B cell (primary cell): ENCODE measurements around the gene TRAPPC1. TPM values are rescaled to one million over a fixed set of nuclear protein-coding genes. Genes with fewer than 3 reads are reported as not detected.

ENCODE experiments used
- ATAC-seq: fragments of 200-7000 bp; cut with Tn5 transposase; one replicate; pipeline ENCODE4 v1.10.0; 2021; ENCODE audit warnings: low read depth, mild to moderate bottlenecking, moderate number of reproducible peaks, moderate library complexity
- CTCF ChIA-PET: fragments of 350-600 bp; sonication (Branson Sonifier 250); formaldehyde crosslinking; loops from one replicate; lab custom pipeline; 2021; ENCODE audit warnings: antibody characterized with exemption, inconsistent platforms; lab: Charles Lee
- POLR2A ChIA-PET: fragments of 350-600 bp; sonication (Branson Sonifier 250); formaldehyde crosslinking; loops from one replicate; lab custom pipeline; 2021; ENCODE audit warnings: antibody characterized with exemption; lab: Charles Lee
- DNase-seq: peaks from one replicate; pipeline ENCODE4 v3.0.0; 2013
- H2AFZ ChIP-seq: 2 replicates; pipeline ENCODE4 v1.6.1; 2012; ENCODE audit warnings: mild to moderate bottlenecking, low read depth, low read length; ENCODE audit not compliant: insufficient read depth, poor library complexity, severe bottlenecking
- H3K27ac ChIP-seq, 2 donors: 1 replicate in 1 of 2; 2 replicates in 1 of 2; pipeline ENCODE4 v1.5.1; 2012 to 2013; ENCODE audit warnings: low read length in 2 of 2, mild to moderate bottlenecking in 2 of 2, moderate library complexity in 1 of 2
- H3K27me3 ChIP-seq, 4 experiments: fragments of 200-600 bp in 1 of 4; sonication (generic) in 1 of 4; replicated peaks in 1 of 4; 1 replicate in 2 of 4; 2 replicates in 2 of 4; pipeline versions ENCODE4 v1.6.1 to v1.7.0; 2013 to 2016; ENCODE audit warnings: low read length in 3 of 4, mild to moderate bottlenecking in 2 of 4, mixed read lengths in 1 of 4, moderate library complexity in 1 of 4; ENCODE audit not compliant: insufficient read depth in 4 of 4, control insufficient read depth in 3 of 4; ENCODE audit errors: control extremely low read depth in 1 of 4
- H3K36me3 ChIP-seq, 2 experiments: replicated peaks in 1 of 2; 1 replicate in 1 of 2; 2 replicates in 1 of 2; pipeline versions ENCODE4 v1.6.1 to v1.7.1; 2013; ENCODE audit warnings: low read length in 1 of 2; ENCODE audit not compliant: insufficient read depth in 2 of 2, control insufficient read depth in 1 of 2; ENCODE audit errors: control extremely low read depth in 1 of 2, extremely low read depth in 1 of 2
- H3K4me1 ChIP-seq, 2 donors: fragments of 200-600 bp in 1 of 2; sonication (generic) in 1 of 2; 1 replicate in 1 of 2; 2 replicates in 1 of 2; pipeline versions ENCODE4 v1.5.1 to v1.6.1; 2013 to 2017; ENCODE audit warnings: low read length in 2 of 2; ENCODE audit not compliant: control insufficient read depth in 2 of 2, insufficient read depth in 2 of 2
- H3K4me2 ChIP-seq: replicated peaks from 2 replicates; pipeline ENCODE3; 2012; ENCODE audit warnings: mild to moderate bottlenecking, low read depth, low read length; ENCODE audit not compliant: poor library complexity, severe bottlenecking
- H3K4me3 ChIP-seq, 5 experiments: fragments of 200-600 bp in 1 of 5; sonication (generic) in 1 of 5; 1 replicate in 3 of 5; 2 replicates in 2 of 5; pipeline versions ENCODE4 v1.5.1 to v1.7.0; 2011 to 2016; ENCODE audit warnings: low read length in 4 of 5, mild to moderate bottlenecking in 4 of 5, low read depth in 2 of 5, control low read depth in 1 of 5, moderate library complexity in 1 of 5; ENCODE audit not compliant: insufficient read depth in 1 of 5; ENCODE audit errors: control extremely low read depth in 1 of 5, extremely low read depth in 1 of 5
- H3K79me2 ChIP-seq: fragments of 200-600 bp; sonication (generic); one replicate; pipeline ENCODE4 v1.6.0; 2016; ENCODE audit warnings: low read length; ENCODE audit not compliant: control insufficient read depth, insufficient read depth
- H3K9ac ChIP-seq: fragments of 200-600 bp; sonication (generic); 2 replicates; pipeline ENCODE4 v1.6.1; 2017; ENCODE audit warnings: mild to moderate bottlenecking, low read length, moderate library complexity
- H3K9me3 ChIP-seq, 3 donors: one replicate each; pipeline versions ENCODE4 v1.6.1 to v1.7.1; 2013; ENCODE audit warnings: low read length in 2 of 3; ENCODE audit not compliant: control insufficient read depth in 2 of 3, insufficient read depth in 1 of 3; ENCODE audit errors: control extremely low read depth in 1 of 3
- H4K20me1 ChIP-seq: 2 replicates; pipeline ENCODE4 v1.6.0; 2012; ENCODE audit warnings: mild to moderate bottlenecking, low read length; ENCODE audit not compliant: insufficient read depth, control insufficient read depth, poor library complexity, severe bottlenecking
- H3K27ac Mint-ChIP-seq: one replicate; pipeline ENCODE4 v1.8.0; 2021; ENCODE audit warnings: mixed read lengths
- H3K27me3 Mint-ChIP-seq: one replicate; pipeline ENCODE4 v1.8.0; 2021; ENCODE audit warnings: mixed read lengths
- H3K4me1 Mint-ChIP-seq: one replicate; pipeline ENCODE4 v1.8.0; 2021; ENCODE audit warnings: mixed read lengths
- H3K4me3 Mint-ChIP-seq: one replicate; pipeline ENCODE4 v1.8.0; 2021; ENCODE audit warnings: mixed read lengths
- H3K9me3 Mint-ChIP-seq: one replicate; pipeline ENCODE4 v1.8.0; 2022; ENCODE audit warnings: mixed read lengths; ENCODE audit not compliant: insufficient read depth
- EZH2 ChIP-seq: IDR thresholded peaks from 2 replicates; pipeline ENCODE4 v1.6.1; 2012; ENCODE audit warnings: borderline replicate concordance, low read depth, mild to moderate bottlenecking, moderate library complexity, low read length; ENCODE audit not compliant: insufficient read depth, poor library complexity, severe bottlenecking
- WGBS: methylation state at CpG from one replicate; pipeline ENCODE4 v1.1.5; 2013; ENCODE audit warnings: missing lambda C conversion rate; ENCODE audit not compliant: insufficient coverage; 5-methylcytosine and 5-hydroxymethylcytosine counted together
- intact Hi-C: fragments of 100-400 bp; cut with micrococcal nuclease; formaldehyde crosslinking; loops from one replicate; pipeline ENCODE4 v1.10.0; 2022
- polyA plus RNA-seq: library from polyadenylated mRNA; depleted of rRNA; stranded (reverse); fragments of >200 nt; gene quantifications from 2 replicates; pipeline ENCODE4 v1.2.3, GENCODE V29; 2012
- total RNA-seq, 2 donors: library from RNA; stranded (reverse); fragments of 120-200 nt in 1 of 2; gene quantifications; 1 replicate in 1 of 2; 2 replicates in 1 of 2; pipeline versions ENCODE4 v1.2.3 to v1.2.4, GENCODE V29; 2013 to 2022
- TF ChIP-seq, protein P1 (sequence below): fragments of 200-600 bp; IDR thresholded peaks from one replicate; pipeline ENCODE4 v1.8.0; 2022; ENCODE audit warnings: antibody characterized with exemption, mild to moderate bottlenecking

Gene TRAPPC1
- total and polyA plus RNA-seq, 2 donors (not counting 1 experiment from before 2014, with no cell fraction given): 118 to 173 TPM

- intact Hi-C loops: no loop called here
- POLR2A ChIA-PET: no interaction called here
Observed at GRCh38 chr17:7910281-7910680, 21.5 kb downstream of the TRAPPC1 start.

GRCh38 chr17:7909089-7909488, 22.7 kb downstream of the TRAPPC1 start:
- TF ChIP-seq, protein P1, sequence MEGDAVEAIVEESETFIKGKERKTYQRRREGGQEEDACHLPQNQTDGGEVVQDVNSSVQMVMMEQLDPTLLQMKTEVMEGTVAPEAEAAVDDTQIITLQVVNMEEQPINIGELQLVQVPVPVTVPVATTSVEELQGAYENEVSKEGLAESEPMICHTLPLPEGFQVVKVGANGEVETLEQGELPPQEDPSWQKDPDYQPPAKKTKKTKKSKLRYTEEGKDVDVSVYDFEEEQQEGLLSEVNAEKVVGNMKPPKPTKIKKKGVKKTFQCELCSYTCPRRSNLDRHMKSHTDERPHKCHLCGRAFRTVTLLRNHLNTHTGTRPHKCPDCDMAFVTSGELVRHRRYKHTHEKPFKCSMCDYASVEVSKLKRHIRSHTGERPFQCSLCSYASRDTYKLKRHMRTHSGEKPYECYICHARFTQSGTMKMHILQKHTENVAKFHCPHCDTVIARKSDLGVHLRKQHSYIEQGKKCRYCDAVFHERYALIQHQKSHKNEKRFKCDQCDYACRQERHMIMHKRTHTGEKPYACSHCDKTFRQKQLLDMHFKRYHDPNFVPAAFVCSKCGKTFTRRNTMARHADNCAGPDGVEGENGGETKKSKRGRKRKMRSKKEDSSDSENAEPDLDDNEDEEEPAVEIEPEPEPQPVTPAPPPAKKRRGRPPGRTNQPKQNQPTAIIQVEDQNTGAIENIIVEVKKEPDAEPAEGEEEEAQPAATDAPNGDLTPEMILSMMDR: no peak
- no peak for TF ChIP-seq EZH2
- no peak overlapping the region for H3K4me3 Mint-ChIP-seq
- Histone ChIP-seq H3K9ac (no peak overlapping the region), H3K27ac (no peak overlapping the region), H3K9me3 (no peaks in the 10 kb centered on the region), H3K4me2 (no peak overlapping the region), H3K36me3 (peaks cover 7 to 61% of the 10 kb centered on the region in 2 experiments), H3K79me2 (no peaks in the 10 kb centered on the region), H2AFZ (no peak overlapping the region), H3K27me3 (no peaks in the 10 kb centered on the region), H3K4me1 (no peaks in the 10 kb centered on the region), H4K20me1 (no peaks in the 10 kb centered on the region), H3K4me3 (no peak overlapping the region)
- H3K27me3 Mint-ChIP-seq: no peaks in the 10 kb centered on the region
- ATAC-seq (no peak), DNase-seq (no peak)
- over 99% methylated on average over 22 of the region's 29 CpGs for WGBS
- ChIA-PET POLR2A (no interaction called here), CTCF (interaction anchor here (16.7 kb wide), 1 partner anchor 78 kb away, joined by 284 read pairs; no protein-coding TSS in a partner anchor)
- H3K9me3 Mint-ChIP-seq: no peaks in the 10 kb centered on the region
- peaks cover 5% of the 10 kb centered on the region for H3K4me1 Mint-ChIP-seq
- intact Hi-C loops: no loop called here
- no peak overlapping the region for H3K27ac Mint-ChIP-seq

More at GRCh38 chr17:7910281-7910680, 21.5 kb downstream of the TRAPPC1 start:
- Histone ChIP-seq H3K9ac (no peak overlapping the region), H3K27me3 (no peaks in the 10 kb centered on the region), H2AFZ (no peak overlapping the region), H3K4me1 (peaks cover 5 to 7% of the 10 kb centered on the region in 2 donors), H3K4me3 (no peak overlapping the region), H3K36me3 (peaks cover 7 to 50% of the 10 kb centered on the region in 2 experiments), H3K4me2 (no peak overlapping the region), H3K9me3 (no peaks in the 10 kb centered on the region), H3K79me2 (no peaks in the 10 kb centered on the region), H4K20me1 (no peaks in the 10 kb centered on the region), H3K27ac (no peak overlapping the region)
- Mint-ChIP-seq H3K27ac (no peak overlapping the region), H3K4me3 (no peak overlapping the region), H3K27me3 (no peaks in the 10 kb centered on the region), H3K9me3 (no peaks in the 10 kb centered on the region), H3K4me1 (peaks cover 11% of the 10 kb centered on the region)
- WGBS: 96% methylated on average over 15 of the region's 15 CpGs
- CTCF ChIA-PET: interaction anchor here (1.0 to 16.7 kb wide), 4 partner anchors 19 to 152 kb away, joined by 3 to 284 read pairs (median 40); partner anchors contain the start of gene KCNAB3
- ATAC-seq (no peak), DNase-seq (no peak)
- TF ChIP-seq EZH2: no peak
- TF ChIP-seq, protein P1: no peak
